ENCODE measurements around the gene ESRRG.

- no peak for TF ChIP-seq CTCF (IDR thresholded peaks at IDR 0.05)
- TF ChIP-seq POLR2AphosphoS5 (IDR thresholded peaks at IDR 0.05), result peak; percentile 43
Measured at GRCh38 chr1:216723274-216723780, at the start of gene ESRRG.
